ENCODE measurements around the gene SLC15A5. TPM values are rescaled to one million over a fixed set of nuclear protein-coding genes. Genes with fewer than 3 reads are reported as not detected.

SLC15A5 gene
- total RNA-seq, 3 donors from 2014 or later = not detected

DNA sequence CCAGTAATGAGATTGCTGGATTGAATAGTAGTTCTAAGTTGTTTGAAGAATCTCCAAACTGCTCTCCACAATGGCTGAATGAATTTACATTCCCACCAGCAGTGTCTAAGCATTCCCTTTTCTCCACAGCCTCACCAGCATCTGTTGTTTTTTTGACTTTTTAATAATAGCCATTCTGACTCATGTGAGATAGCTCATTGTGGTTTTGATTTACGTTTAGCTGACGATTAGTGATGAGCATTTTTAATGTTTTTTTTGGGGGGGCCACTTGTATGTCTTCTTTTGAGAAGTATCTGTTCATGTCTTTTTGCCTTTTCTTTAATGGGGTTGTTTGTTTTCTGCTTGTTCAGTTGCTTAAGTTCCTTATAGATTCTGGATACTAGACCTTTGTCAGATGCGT, 8.1 kb upstream of the SLC15A5 start:
- DNase-seq (ENCODE audit: low spot score in 2 of 2) = no peak
- Histone ChIP-seq H3K36me3 (no peaks in the 10 kb centered on the region), H3K9me3 (no peaks in the 10 kb centered on the region), H3K4me3 (no peak overlapping the region), H3K4me1 (no peaks in the 10 kb centered on the region), H3K27me3 (no peaks in the 10 kb centered on the region), H3K27ac (no peak overlapping the region)
- intact Hi-C loops (cut with DNase I; ENCODE audit: low total_unique reads) = no loop called here
- TF ChIP-seq POLR2AphosphoS5 (IDR thresholded peaks at IDR 0.05) (no peak), CTCF (IDR thresholded peaks at IDR 0.05) (no peak), POLR2A (IDR thresholded peaks at IDR 0.05) (no peak)

DNA sequence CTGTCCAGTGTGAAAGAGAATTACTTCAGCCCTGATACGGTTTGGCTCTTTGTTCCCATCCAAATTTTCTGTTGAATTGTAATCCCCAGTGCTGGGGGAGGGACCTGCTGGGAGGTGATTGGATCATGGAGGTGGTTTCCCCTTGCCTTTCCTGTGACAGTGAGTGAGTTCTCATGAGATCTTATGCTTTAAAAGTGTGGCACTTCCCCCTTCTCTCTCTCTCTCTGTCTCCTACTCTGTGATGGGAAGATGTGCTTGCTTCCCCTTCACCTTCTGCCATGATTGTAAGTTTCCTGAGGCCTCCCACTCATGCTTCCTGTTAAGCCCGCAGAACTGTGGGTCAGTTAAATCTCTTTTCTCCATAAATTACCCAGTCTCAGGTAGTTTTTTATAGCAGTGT, 5.5 kb upstream of the SLC15A5 start:
- DNase-seq (ENCODE audit: low spot score in 2 of 2) = no peak
- no peak overlapping the region for H3K27ac ChIP-seq
- peaks cover 0 to 6% of the 10 kb centered on the region in 2 donors for H3K9me3 ChIP-seq
- H3K36me3 ChIP-seq = no peaks in the 10 kb centered on the region
- intact Hi-C loops (cut with DNase I; ENCODE audit: low total_unique reads) = no loop called here
- H3K4me3 ChIP-seq = no peak overlapping the region
- H3K4me1 ChIP-seq = no peaks in the 10 kb centered on the region
- no peaks in the 10 kb centered on the region for H3K27me3 ChIP-seq
- TF ChIP-seq CTCF (IDR thresholded peaks at IDR 0.05) = no peak
- no peak for TF ChIP-seq POLR2A (IDR thresholded peaks at IDR 0.05)
- TF ChIP-seq POLR2AphosphoS5 (IDR thresholded peaks at IDR 0.05) = no peak

DNA sequence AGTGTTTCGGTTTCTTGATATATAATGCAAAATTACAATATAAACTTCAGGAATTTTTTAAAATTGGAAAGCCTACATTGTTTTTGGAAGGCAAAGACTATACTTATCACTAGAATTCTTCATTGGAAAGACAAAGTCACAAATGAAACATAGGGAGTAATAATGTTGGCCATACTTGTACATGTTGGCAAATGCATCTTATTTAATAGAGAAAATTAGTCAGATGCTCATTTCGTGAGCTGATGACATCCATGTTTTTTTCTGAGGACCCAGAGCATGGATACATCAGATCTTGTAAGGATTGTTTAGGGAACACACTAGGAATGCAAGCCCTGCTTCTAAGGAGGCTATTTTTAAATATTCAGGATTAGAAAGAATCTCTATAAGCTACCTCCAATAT, 4.6 kb upstream of the SLC15A5 start:
- Histone ChIP-seq H3K36me3 (no peaks in the 10 kb centered on the region), H3K9me3 (peaks cover 0 to 6% of the 10 kb centered on the region in 2 donors), H3K4me1 (no peaks in the 10 kb centered on the region), H3K27ac (no peak overlapping the region), H3K27me3 (no peaks in the 10 kb centered on the region), H3K4me3 (no peak overlapping the region)
- TF ChIP-seq POLR2A (IDR thresholded peaks at IDR 0.05) = no peak
- TF ChIP-seq POLR2AphosphoS5 (IDR thresholded peaks at IDR 0.05) = no peak
- no peak for TF ChIP-seq CTCF (IDR thresholded peaks at IDR 0.05)
- DNase-seq (ENCODE audit: low spot score in 2 of 2) = no peak
- intact Hi-C loops (cut with DNase I; ENCODE audit: low total_unique reads) = no loop called here

DNA sequence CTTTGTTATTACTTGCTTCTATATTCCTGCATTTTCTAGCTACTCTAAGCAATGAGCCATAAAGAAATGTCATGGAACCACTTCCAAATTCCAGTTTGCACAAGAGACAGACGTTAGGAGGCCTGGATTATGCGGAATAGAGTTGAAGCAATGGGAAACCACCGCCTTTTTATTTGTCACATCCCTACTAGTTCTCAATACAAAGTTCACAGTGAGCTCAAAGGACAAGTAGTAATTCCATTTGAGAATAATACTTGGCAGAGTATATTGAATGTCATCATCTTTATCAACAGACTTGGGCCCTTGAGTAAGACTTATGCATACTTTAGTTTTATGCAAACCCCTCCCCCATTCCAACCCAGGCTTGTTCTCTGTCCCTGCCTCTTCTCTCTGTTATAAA, 3.7 kb upstream of the SLC15A5 start:
- H3K36me3 ChIP-seq = no peaks in the 10 kb centered on the region
- H3K4me1 ChIP-seq = no peaks in the 10 kb centered on the region
- TF ChIP-seq CTCF (IDR thresholded peaks at IDR 0.05) (no peak), POLR2A (IDR thresholded peaks at IDR 0.05) (no peak), POLR2AphosphoS5 (IDR thresholded peaks at IDR 0.05) (no peak)
- H3K27ac ChIP-seq = no peak overlapping the region
- no peaks in the 10 kb centered on the region for H3K27me3 ChIP-seq
- H3K4me3 ChIP-seq = no peak overlapping the region
- intact Hi-C loops (cut with DNase I; ENCODE audit: low total_unique reads) = no loop called here
- peaks cover 0 to 6% of the 10 kb centered on the region in 2 donors for H3K9me3 ChIP-seq
- no peak for DNase-seq (ENCODE audit: low spot score in 2 of 2)

DNA sequence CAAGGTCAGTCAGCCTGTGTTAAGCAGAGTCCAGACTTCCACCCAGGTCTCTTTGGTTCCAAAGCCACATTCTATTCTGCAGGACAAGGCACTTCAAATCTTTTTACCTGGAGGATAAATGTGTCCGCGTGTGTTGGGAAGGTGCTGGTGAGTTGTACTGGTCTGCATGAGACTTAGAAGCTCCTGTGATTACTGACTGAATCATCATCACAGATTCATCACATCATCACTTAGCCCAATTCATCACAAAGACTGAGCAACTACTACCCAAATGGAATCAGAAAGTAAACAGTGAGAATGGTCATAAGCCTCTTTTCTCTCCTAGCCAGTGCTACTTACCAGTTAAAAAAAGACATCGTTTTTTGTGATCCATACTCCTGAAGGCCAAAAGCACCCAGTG, 5.3 kb downstream of the SLC15A5 start:
- intact Hi-C loops (cut with DNase I; ENCODE audit: low total_unique reads) = no loop called here
- no peaks in the 10 kb centered on the region for H3K4me1 ChIP-seq
- no peak overlapping the region for H3K4me3 ChIP-seq
- no peak for DNase-seq (ENCODE audit: low spot score in 2 of 2)
- H3K27me3 ChIP-seq = no peaks in the 10 kb centered on the region
- no peak overlapping the region for H3K27ac ChIP-seq
- H3K9me3 ChIP-seq = no peaks in the 10 kb centered on the region
- TF ChIP-seq POLR2A (IDR thresholded peaks at IDR 0.05) = no peak
- TF ChIP-seq CTCF (IDR thresholded peaks at IDR 0.05) = no peak
- TF ChIP-seq POLR2AphosphoS5 (IDR thresholded peaks at IDR 0.05) = no peak
- no peaks in the 10 kb centered on the region for H3K36me3 ChIP-seq

Measured in breast epithelium (tissue), 4 donors.